Jurkat, Clone E6-1 (cell line): ENCODE data around the gene DDX27.

Experiments
- DNase-seq: peaks from one replicate; pipeline ENCODE4 v3.0.0-alpha.2; 2011; ENCODE audit warnings: low read depth, low spot score
- H3K4me3 ChIP-seq: 2 replicates; pipeline ENCODE4 v1.5.1; 2011; ENCODE audit warnings: mild to moderate bottlenecking, low read length, control low read depth, moderate library complexity

The DDX27 gene

DNA sequence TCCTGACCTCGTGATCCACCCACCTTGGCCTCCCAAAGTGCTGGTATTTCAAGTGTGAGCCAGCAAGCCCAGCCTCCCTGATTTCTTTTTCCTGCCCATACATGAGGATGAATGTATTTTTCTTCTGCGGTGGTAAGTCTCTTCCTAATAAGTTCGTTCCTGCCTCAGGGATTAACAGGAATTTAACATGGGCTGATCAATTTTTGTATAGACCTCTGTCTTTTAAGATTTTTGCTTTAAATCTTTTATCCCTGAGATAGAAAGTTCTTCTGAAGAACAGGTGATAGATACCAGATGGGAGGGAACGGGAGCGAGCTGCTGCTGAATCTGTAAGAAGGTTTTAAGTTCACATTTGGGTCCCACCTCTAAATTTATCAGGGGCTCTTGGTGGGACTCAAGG, 65.6 kb downstream of the DDX27 start:
- DNase-seq, result no peak
- H3K4me3 ChIP-seq, result no peak overlapping the region

DNA sequence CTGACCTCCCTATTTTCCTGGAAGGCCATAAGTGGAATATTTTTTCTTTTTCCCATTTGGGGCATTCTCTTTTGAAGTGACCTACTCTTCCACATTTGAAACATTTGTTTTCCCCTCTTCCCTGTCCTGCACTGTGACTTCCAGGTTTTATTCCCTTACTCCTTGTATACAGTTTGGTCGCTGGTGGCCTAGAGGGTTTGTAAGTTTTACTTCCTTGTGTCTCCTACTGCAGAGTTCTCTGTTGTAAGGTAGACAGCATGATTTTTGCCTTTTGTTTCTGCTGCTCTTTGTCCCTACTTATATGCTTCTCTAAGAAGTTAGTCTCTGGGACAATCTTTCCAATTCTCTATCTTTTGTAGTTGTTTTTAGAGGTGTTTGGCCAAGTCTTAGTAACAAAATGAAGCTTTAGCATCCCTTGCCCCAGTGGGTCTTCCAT, 66.0 kb downstream of the DDX27 start:
- no peak overlapping the region for H3K4me3 ChIP-seq
- DNase-seq, result no peak

DNA sequence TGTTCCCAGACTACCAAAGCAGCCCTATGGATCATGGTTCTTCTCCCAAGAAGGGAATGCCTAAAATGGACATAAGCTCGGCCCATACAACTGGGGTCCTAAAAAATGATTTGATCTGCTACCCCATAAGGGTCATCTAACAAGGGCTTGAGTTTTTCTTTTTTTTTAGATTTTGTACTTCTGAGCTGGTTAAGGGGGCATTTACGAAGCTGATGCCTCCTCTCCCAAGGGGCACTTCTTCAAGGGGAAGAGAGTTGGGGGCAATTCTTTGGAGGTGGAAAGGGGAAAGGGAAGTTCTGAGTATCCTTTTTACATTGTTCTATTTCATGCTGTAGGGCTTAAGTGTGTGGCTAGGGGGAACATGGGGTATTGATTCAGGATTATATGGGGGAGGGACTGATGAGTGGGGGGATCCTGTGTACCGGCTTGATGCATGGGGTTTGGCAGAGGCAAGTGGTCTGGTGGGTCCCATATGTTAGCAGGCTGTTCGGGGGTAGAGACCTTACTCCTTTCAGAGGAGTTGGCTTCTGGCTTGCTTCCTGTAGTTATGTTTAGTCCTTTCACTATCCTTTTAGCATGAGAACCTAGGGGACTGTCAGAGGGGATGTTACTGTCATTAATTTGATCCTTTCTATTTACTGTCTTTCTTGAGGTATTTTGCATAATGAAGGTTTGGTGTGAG, 66.7 kb downstream of the DDX27 start:
- no peak for DNase-seq
- no peak overlapping the region for H3K4me3 ChIP-seq

DNA sequence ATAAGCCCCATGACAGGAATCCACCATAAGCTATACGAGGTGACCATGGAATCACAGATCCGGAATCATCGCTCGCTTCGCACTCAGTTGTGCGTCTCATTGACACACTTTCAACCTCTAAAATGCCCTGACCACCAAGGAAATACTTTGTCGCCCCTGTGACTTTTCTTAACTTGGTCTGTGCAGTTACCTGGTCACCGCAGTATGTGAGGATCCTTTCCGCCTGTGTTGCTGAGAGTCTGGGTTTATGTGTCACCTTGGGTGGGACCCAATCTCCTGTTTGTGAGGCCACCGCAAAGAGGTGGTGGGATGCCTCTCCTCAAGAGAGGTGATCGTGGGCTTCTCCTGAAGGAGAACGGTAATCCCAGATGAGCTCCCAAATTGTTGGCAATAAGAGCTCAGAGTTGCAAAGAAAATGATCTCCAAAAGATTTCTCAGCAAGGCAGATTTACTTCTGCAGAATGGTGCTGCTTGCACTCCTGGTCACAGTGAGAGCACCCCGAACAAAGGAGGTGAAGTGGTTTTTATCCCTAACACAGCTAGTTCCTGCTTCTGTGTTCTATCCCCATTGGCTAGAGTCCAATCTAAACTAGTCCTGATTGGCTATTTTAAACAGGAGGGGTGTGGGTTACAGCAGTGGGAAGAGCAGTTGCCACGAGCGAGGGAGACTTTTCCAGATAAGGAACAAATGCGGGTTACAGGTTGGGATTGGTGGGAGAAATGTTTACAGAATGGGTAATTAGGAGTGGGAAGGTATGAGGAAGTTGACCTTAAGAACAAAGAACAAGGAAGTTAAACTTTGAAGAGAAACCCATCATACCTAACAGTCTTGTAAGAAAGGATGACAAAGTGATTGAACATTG, 67.7 kb downstream of the DDX27 start:
- H3K4me3 ChIP-seq, result no peak overlapping the region
- DNase-seq, result no peak

DNA sequence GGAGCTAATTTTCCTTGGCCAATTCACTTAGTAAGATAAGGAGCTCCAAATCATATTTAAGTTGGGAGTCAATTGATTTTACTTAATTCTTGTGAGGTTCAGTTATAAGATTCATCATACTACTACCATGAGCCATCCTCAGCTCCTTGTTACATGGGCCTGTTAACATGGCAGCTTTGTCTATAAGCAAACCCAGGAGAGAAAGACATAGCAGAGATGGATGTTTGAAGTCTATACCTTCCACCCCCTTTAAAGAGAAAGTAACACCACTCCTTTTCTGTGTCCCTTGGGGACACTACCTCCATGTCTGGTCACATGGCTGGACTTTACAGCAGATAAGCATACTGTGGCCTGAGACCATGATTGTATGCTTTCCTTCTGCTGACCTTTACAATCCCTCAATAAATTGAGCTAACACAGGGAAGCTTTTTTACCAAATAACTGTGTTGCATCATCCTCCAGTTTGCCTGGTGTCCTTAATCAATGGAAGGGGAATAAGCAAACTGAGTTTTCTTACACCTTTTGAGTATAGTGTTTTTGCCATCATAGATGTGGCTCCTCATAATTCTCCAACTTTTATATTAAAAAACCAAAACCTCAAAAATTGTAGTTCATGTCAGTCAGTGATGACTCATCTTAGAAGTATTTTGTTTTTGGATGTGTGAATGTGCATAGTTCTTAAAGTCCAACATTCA, 68.5 kb downstream of the DDX27 start:
- no peak for DNase-seq
- H3K4me3 ChIP-seq, result no peak overlapping the region

DNA sequence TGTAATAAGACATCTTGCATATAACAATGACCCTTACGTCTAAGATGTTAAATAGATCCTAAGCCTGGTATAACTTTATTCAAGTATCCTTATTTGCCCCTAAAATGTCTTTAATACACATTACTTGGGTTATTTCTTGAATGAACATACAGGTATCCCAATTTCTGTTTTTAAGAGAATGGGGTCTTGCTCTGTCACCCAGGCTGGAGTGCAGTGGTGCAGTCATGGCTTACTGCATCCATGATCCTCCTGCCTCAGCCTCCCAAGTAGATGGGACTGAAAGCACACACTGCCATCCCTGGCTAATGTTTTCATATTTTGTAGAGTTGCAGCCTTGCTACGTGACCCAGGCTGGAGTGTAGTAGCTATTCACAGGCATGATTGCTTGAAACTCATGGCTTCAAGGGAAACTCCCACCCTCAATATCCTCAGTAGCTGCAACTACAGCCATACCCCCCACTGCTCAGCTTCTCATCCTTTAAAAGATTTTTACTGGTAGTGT, 69.1 kb downstream of the DDX27 start:
- no peak for DNase-seq
- H3K4me3 ChIP-seq, result no peak overlapping the region

DNA sequence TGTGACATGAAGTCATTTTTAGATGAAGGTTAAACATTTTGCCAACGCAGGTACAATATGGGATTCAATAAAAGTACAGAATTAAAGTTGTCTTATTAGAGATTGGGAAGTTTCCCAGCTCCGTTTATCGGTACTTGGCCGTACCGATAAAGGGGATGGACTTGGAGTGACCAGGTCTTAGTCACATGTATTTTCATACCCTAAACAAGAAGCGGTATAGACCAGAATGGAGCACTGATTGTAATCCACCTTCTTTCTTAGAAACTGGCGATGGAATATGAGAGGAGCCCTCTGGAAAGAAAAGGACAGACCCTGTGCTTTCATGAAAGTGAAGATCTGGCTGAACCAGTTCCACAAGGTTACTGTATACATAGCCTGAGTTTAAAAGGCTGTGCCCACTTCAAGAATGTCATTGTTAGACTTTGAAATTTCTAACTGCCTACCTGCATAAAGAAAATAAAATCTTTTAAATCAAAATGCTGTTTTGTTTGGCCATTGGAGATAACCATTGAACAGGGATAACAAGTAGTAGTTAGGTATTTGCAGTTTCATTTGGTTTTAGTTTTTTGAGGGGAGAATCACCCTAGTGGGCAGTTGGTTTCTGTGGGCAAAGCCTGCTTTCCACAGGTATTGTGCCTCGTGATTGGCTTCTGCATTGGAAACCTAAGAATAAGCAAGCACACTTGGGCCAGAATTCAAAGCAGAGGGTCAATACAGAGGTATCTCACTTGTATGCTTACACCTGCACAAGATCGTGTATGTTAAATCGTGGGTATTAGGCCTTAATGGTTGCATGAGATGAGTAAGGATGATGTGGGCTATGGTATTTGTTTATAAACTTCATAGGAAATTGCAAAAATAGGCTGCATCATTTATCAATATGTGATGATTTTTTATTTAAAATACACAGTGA, 69.8 kb downstream of the DDX27 start:
- no peak overlapping the region for H3K4me3 ChIP-seq
- DNase-seq, result no peak

DNA sequence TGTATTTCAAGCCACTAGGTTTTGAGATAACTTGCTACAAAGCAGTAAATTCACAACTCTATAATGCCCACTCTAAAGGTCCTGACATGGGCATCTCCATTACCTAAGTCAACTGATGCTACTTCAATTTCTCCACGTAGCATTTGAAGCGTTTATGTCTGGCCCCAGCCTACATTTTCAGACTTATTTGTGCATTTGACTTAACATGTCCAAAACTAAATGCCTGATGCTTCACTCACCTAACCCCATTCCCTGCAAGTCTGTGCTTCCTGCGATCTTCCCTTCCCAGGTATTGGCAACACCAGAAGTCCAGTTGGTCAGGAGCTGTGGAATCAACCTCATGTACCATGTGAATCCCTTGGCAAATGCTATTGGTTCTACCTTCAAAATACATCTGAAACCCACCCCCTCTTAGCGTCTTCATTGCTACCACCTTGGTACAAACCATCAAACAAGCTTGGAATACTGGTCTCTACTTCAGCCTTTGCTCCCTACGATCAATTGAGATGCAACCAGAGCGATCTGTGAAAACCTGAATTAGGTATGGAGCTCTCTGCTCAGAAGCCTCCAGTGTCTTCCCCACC, 71.5 kb downstream of the DDX27 start:
- DNase-seq, result no peak
- H3K4me3 ChIP-seq, result no peak overlapping the region

DNA sequence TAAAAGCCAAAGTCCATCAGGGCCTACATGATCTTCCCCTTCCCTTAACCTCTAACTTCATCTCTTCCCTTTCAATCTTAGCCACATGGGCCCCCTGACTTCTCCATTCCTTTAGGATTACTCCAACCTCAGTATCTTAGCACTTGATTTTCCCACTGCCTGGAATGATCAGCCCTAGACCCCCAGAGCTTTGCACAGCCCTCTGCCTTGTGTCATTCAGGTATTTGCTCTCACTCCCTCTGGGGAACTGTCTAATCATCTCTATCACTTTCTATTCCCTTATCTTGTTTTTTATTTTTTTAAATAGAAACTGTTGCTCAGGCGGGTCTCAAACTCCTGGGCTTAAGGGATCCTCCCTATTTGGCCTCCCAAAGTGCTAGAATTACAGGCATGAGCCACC, 72.0 kb downstream of the DDX27 start:
- H3K4me3 ChIP-seq, result no peak overlapping the region
- DNase-seq, result no peak

DNA sequence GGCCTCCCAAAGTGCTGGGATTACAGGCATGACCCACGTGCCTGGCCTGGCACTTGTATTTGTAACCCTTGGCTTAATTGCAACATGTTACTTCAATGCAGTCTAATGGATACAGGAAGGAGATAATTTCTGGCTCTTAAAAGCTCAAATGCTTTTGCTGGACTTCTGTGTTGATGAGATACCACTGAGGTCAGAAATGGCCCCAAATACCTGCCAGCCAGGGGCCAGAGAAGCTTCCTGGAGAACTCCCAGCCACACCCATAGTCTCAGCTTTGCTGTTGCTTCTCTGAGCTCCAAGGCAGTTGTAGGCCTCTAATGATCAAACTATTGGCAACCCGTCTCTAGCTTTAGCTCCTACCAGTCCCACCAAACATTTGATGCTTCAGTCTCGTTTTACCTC, 72.8 kb downstream of the DDX27 start:
- no peak for DNase-seq
- no peak overlapping the region for H3K4me3 ChIP-seq

DNA sequence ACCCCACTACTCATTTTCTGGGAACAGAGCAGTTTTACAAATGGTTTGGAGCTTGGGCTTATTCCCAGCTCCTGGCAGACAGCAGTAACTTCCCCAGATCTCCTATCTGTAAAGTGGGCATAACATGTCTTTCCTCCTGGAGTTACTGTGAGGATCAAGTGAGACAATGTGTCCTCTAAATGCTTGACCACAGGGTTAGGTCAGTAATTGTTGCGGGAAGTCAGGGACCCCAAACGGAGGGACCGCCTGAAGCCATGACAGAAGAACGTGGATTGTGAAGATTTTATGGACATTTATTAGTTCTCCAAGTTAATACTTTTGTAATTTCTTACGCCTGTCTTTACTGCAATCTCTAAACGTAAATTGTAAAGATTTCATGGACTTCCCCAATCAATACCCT, 73.9 kb downstream of the DDX27 start:
- no peak for DNase-seq
- H3K4me3 ChIP-seq, result no peak overlapping the region
